ENCODE results near the gene STAP2. TPM values are rescaled to one million over a fixed set of nuclear protein-coding genes. Genes with fewer than 3 reads are reported as not detected.
A peak's percentile ranks its signal among the peaks of the same experiment; 100 is the strongest.

Gene STAP2
- total and polyA plus RNA-seq, 9 of the 15 experiments (the other 6 are each of a cell fraction or from before 2014, with no cell fraction given) = 1.2 to 9.8 (median 4.5) TPM

- TF ChIP-seq REST (IDR thresholded peaks at IDR 0.05; ENCODE audit: borderline replicate concordance) (peak; percentile 41; the same call in 1 of the 2 replicates), REST (CRISPR knock-in tag; IDR thresholded peaks at IDR 0.05; ENCODE audit: low read depth) (no peak), VEZF1 (CRISPR knock-in tag; IDR thresholded peaks at IDR 0.05) (peak; percentile 79), JUND (IDR thresholded peaks at IDR 0.05; ENCODE audit: borderline replicate concordance, low read depth, low read length) (0 out of 2 replicates have a peak, but pooled peaks have one; percentile 16), JUND (tag; IDR thresholded peaks at IDR 0.05; ENCODE audit: borderline replicate concordance, low read depth, low read length) (no peak), CC2D1A (IDR thresholded peaks at IDR 0.05) (peak; percentile 64), HDGF (IDR thresholded peaks at IDR 0.05) (0 out of 2 replicates have a peak, but pooled peaks have one; percentile 40), ZNF644 (tag; IDR thresholded peaks at IDR 0.05; ENCODE audit: low read depth) (no peak), MAFK (IDR thresholded peaks at IDR 0.05; ENCODE audit: low read length) (no peak), ATF3 (IDR thresholded peaks at IDR 0.05) (no peak), ATF3 (CRISPR knock-in tag; conservative IDR thresholded peaks at IDR 0.05) (no peak), FOS (IDR thresholded peaks at IDR 0.05; ENCODE audit: extremely low read depth, insufficient read length) (no peak), ZNF384 (IDR thresholded peaks at IDR 0.05; ENCODE audit: low read depth, low read length) (peak; percentile 85), ZNF740 (CRISPR knock-in tag; IDR thresholded peaks at IDR 0.05) (peak; percentile 74), ZNF740 (tag; IDR thresholded peaks at IDR 0.05) (0 out of 4 replicates have a peak, but pooled peaks of 1 of the 2 experiments have one; percentile 32), ZBTB7A (IDR thresholded peaks at IDR 0.05; ENCODE audit: borderline replicate concordance, control insufficient read depth, low read depth, low read length) (peak; percentile 92), SMC3 (conservative IDR thresholded peaks at IDR 0.05; ENCODE audit: insufficient read depth, low read depth, low read length) (peak; percentile 68)
Measured at GRCh38 chr19:4352701-4353121, 14.1 kb upstream of the STAP2 start (continued).
